GM23338 (cell line): Measurements from ENCODE around the gene CLCN1. TPM values are rescaled to one million over a fixed set of nuclear protein-coding genes. Genes with fewer than 3 reads are reported as not detected.

ENCODE experiments used
- ATAC-seq: fragments of 200-7000 bp; cut with Tn5 transposase; 3 replicates; pipeline ENCODE4 v1.9.1; 2020
- DNase-seq: peaks from one replicate; pipeline ENCODE4 v3.0.0-alpha.2; 2015; ENCODE audit warnings: low spot score
- H2AFZ ChIP-seq: fragments of 200-600 bp; sonication (generic); 2 replicates; pipeline ENCODE4 v1.8.0; 2016; ENCODE audit warnings: antibody characterized with exemption, mild to moderate bottlenecking, moderate library complexity
- H3F3A ChIP-seq: fragments of 200-600 bp; sonication (generic); replicated peaks from 2 replicates; pipeline ENCODE4 v1.8.0; 2017; ENCODE audit warnings: antibody characterized with exemption, mixed run types, low read depth
- H3K27ac ChIP-seq: fragments of 200-600 bp; sonication (generic); 2 replicates; pipeline ENCODE4 v1.6.1; 2016; ENCODE audit warnings: low read depth
- H3K27me3 ChIP-seq: fragments of 200-600 bp; sonication (generic); 2 replicates; pipeline ENCODE4 v1.8.0; 2016; ENCODE audit warnings: mild to moderate bottlenecking, mixed run types, moderate library complexity; ENCODE audit not compliant: insufficient read depth
- H3K36me3 ChIP-seq: fragments of 200-600 bp; sonication (generic); 2 replicates; pipeline ENCODE4 v1.8.0; 2016; ENCODE audit warnings: mild to moderate bottlenecking; ENCODE audit not compliant: insufficient read depth
- H3K4me1 ChIP-seq: fragments of 200-600 bp; sonication (generic); 2 replicates; pipeline ENCODE4 v1.8.0; 2016; ENCODE audit warnings: mild to moderate bottlenecking, moderate library complexity; ENCODE audit not compliant: insufficient read depth
- H3K4me2 ChIP-seq: fragments of 200-600 bp; sonication (generic); 2 replicates; pipeline ENCODE4 v1.7.1; 2017; ENCODE audit warnings: mixed run types
- H3K4me3 ChIP-seq: fragments of 200-600 bp; sonication (generic); 2 replicates; pipeline ENCODE4 v1.6.1; 2016; ENCODE audit warnings: mixed run types
- H3K79me2 ChIP-seq: fragments of 200-600 bp; sonication (generic); replicated peaks from 2 replicates; pipeline ENCODE4 v1.8.0; 2017; ENCODE audit warnings: mild to moderate bottlenecking; ENCODE audit not compliant: insufficient read depth
- H3K9me2 ChIP-seq: fragments of 200-600 bp; sonication (generic); 2 replicates; pipeline ENCODE4 v1.8.0; 2017; ENCODE audit not compliant: insufficient read depth
- H4K20me1 ChIP-seq: fragments of 200-600 bp; sonication (generic); replicated peaks from 2 replicates; pipeline ENCODE4 v1.8.0; 2017; ENCODE audit warnings: mild to moderate bottlenecking; ENCODE audit not compliant: insufficient read depth
- H3K27ac Mint-ChIP-seq: 2 replicates; pipeline ENCODE4 v1.8.0; 2020; ENCODE audit warnings: inconsistent platforms, mild to moderate bottlenecking, moderate library complexity, mixed read lengths
- H3K27me3 Mint-ChIP-seq: 3 replicates; pipeline ENCODE4 v1.8.0; 2022; ENCODE audit warnings: low read depth, mild to moderate bottlenecking, moderate library complexity, mixed read lengths, inconsistent platforms; ENCODE audit not compliant: insufficient read depth, poor library complexity
- H3K36me3 Mint-ChIP-seq: 3 replicates; pipeline ENCODE4 v1.8.0; 2021; ENCODE audit warnings: low read depth, mild to moderate bottlenecking, inconsistent platforms, moderate library complexity, mixed read lengths
- H3K4me1 Mint-ChIP-seq: 3 replicates; pipeline ENCODE4 v1.8.0; 2020; ENCODE audit warnings: mild to moderate bottlenecking, inconsistent platforms, mixed read lengths
- H3K4me3 Mint-ChIP-seq: 3 replicates; pipeline ENCODE4 v1.8.0; 2021; ENCODE audit warnings: moderate library complexity, mild to moderate bottlenecking, inconsistent platforms, mixed read lengths
- H3K9me3 Mint-ChIP-seq: 3 replicates; pipeline ENCODE4 v1.8.0; 2020; ENCODE audit warnings: moderate library complexity, mild to moderate bottlenecking, inconsistent platforms, mixed read lengths
- CREB1 ChIP-seq: fragments of 250-450 bp; sonication (Bioruptor Pico); IDR thresholded peaks from 2 replicates; pipeline ENCODE4 v1.5.0; 2020; ENCODE audit warnings: low read depth, mild to moderate bottlenecking, moderate library complexity
- CTCF ChIP-seq, 2 experiments: fragments of 200-600 bp in 1 of 2; sonication (generic) in 1 of 2; conservative IDR thresholded peaks; 2 replicates each; pipeline versions ENCODE4 v1.5.1 to v1.6.1; 2016 to 2017; ENCODE audit warnings: antibody characterized with exemption in 2 of 2, low read depth in 2 of 2, mild to moderate bottlenecking in 2 of 2, moderate library complexity in 1 of 2
- EZH2 ChIP-seq: fragments of 200-600 bp; sonication (generic); IDR thresholded peaks from one replicate; pipeline ENCODE4 v1.8.0; 2017; ENCODE audit warnings: antibody characterized with exemption, mild to moderate bottlenecking, low read depth; ENCODE audit not compliant: unreplicated experiment
- EZH2phosphoT487 ChIP-seq: fragments of 200-600 bp; sonication (generic); IDR thresholded peaks from one replicate; pipeline ENCODE4 v1.8.1; 2018; ENCODE audit warnings: antibody characterized with exemption; ENCODE audit not compliant: unreplicated experiment
- JUNB ChIP-seq: IDR thresholded peaks from one replicate; pipeline ENCODE4 v1.6.1; 2016; ENCODE audit warnings: antibody characterized with exemption; ENCODE audit not compliant: unreplicated experiment
- NANOG ChIP-seq: IDR thresholded peaks from 2 replicates; pipeline ENCODE4 v1.6.1; 2016; ENCODE audit warnings: antibody characterized with exemption, borderline replicate concordance
- POLR2AphosphoS5 ChIP-seq: IDR thresholded peaks from 2 replicates; pipeline ENCODE4 v1.6.1; 2016; ENCODE audit warnings: antibody characterized with exemption, low read depth
- REST ChIP-seq: IDR thresholded peaks from one replicate; pipeline ENCODE4 v1.6.1; 2018; ENCODE audit warnings: antibody characterized with exemption; ENCODE audit not compliant: unreplicated experiment
- STAT1 ChIP-seq: IDR thresholded peaks from one replicate; pipeline ENCODE4 v1.6.1; 2016; ENCODE audit warnings: antibody characterized with exemption; ENCODE audit not compliant: unreplicated experiment
- ZNF114 ChIP-seq: fragments of 250-450 bp; sonication (Bioruptor Pico); IDR thresholded peaks from 2 replicates; pipeline ENCODE4 v1.5.0; 2020; ENCODE audit warnings: mild to moderate bottlenecking, moderate library complexity
- ZNF462 ChIP-seq: fragments of 250-450 bp; sonication (Bioruptor Pico); IDR thresholded peaks from 2 replicates; pipeline ENCODE4 v1.5.0; 2020; ENCODE audit warnings: mild to moderate bottlenecking, moderate library complexity
- polyA plus RNA-seq: library from polyadenylated mRNA; unstranded; fragments of >200 nt; fragmentation: Nextera tagmentation; extraction: Ambion mirVana; gene quantifications from 2 replicates; pipeline ENCODE4 v1.2.1, GENCODE V29; 2016
- total RNA-seq: library from RNA; depleted of rRNA; stranded (reverse); fragments of >200 nt; shearing (Covaris generic); gene quantifications from 2 replicates; pipeline ENCODE4 v1.2.3, GENCODE V29; 2014

CLCN1 gene
- total and polyA plus RNA-seq, 2 experiments from 2014 or later = 0.38 to 0.48 TPM

GRCh38 chr7:143346018-143346417, 30.1 kb downstream of the CLCN1 start:
- Mint-ChIP-seq H3K4me3 (peak overlapping the region; percentile 79), H3K27ac (no peak overlapping the region), H3K4me1 (peaks cover 22% of the 10 kb centered on the region), H3K27me3 (peaks cover 23% of the 10 kb centered on the region), H3K9me3 (peaks cover 6% of the 10 kb centered on the region; the same call in 1 of the 3 replicates), H3K36me3 (peaks cover 4% of the 10 kb centered on the region; the same call in 2 of the 3 replicates)
- H2AFZ ChIP-seq = peak overlapping the region; percentile 68; the same call in 1 of the 2 replicates
- no peaks in the 10 kb centered on the region for H3K9me2 ChIP-seq
- H4K20me1 ChIP-seq = no peaks in the 10 kb centered on the region
- peak; percentile 56 for DNase-seq
- H3K79me2 ChIP-seq = no peaks in the 10 kb centered on the region
- H3F3A ChIP-seq = 0 out of 2 replicates have a peak, but pooled peaks cover 8% of the 10 kb centered on the region
- no peaks in the 10 kb centered on the region for H3K36me3 ChIP-seq
- H3K4me2 ChIP-seq = peak overlapping the region; percentile 87
- no peaks in the 10 kb centered on the region; the same call in 1 of the 2 replicates for H3K27me3 ChIP-seq
- H3K4me1 ChIP-seq = peaks cover 23% of the 10 kb centered on the region
- peak overlapping the region; percentile 52 for H3K4me3 ChIP-seq
- H3K27ac ChIP-seq = no peak overlapping the region
- TF ChIP-seq EZH2 = no peak
- peak; percentile 41 to 84 for TF ChIP-seq CTCF (conservative IDR thresholded peaks at IDR 0.05; ENCODE audit: low read depth in 2 of 2)
- ATAC-seq = peak; percentile 52

GRCh38 chr7:143347950-143348349, 32.0 kb downstream of the CLCN1 start:
- Mint-ChIP-seq H3K9me3 (peaks cover 6% of the 10 kb centered on the region; the same call in 1 of the 3 replicates), H3K4me3 (no peak overlapping the region), H3K27ac (no peak overlapping the region), H3K4me1 (peaks cover 38% of the 10 kb centered on the region), H3K27me3 (peaks cover 23% of the 10 kb centered on the region), H3K36me3 (peaks cover 4% of the 10 kb centered on the region; the same call in 2 of the 3 replicates)
- ATAC-seq (no peak), DNase-seq (no peak)
- Histone ChIP-seq H3F3A (0 out of 2 replicates have a peak, but pooled peaks cover 8% of the 10 kb centered on the region), H4K20me1 (no peaks in the 10 kb centered on the region), H3K4me2 (no peak overlapping the region), H3K4me1 (peaks cover 23% of the 10 kb centered on the region), H3K36me3 (no peaks in the 10 kb centered on the region), H2AFZ (no peak overlapping the region), H3K79me2 (no peaks in the 10 kb centered on the region), H3K9me2 (no peaks in the 10 kb centered on the region), H3K4me3 (no peak overlapping the region), H3K27me3 (no peaks in the 10 kb centered on the region; the same call in 1 of the 2 replicates), H3K27ac (no peak overlapping the region)
- no peak for TF ChIP-seq EZH2phosphoT487
- TF ChIP-seq CREB1 (CRISPR knock-in tag) = no peak
- TF ChIP-seq NANOG = no peak
- no peak for TF ChIP-seq JUNB
- TF ChIP-seq ZNF462 (CRISPR knock-in tag) = no peak
- TF ChIP-seq ZNF114 (CRISPR knock-in tag) = no peak
- TF ChIP-seq REST = no peak
- no peak for TF ChIP-seq STAT1
- no peak for TF ChIP-seq POLR2AphosphoS5
